ENCODE data around the gene PARVA.

Gene PARVA

GRCh38 chr11:12377824-12378593 is 638 bp downstream of the PARVA start:
- Histone ChIP-seq H3K9me3 (ENCODE audit: control insufficient read depth, insufficient read depth, low read length) (no peaks in the 10 kb centered on the region), H3K27ac (ENCODE audit: low read depth, low read length) (peak overlapping the region; percentile 93), H3K4me3 (ENCODE audit: low read depth, low read length) (peak overlapping the region; percentile 81), H3K9ac (ENCODE audit: low read depth, low read length) (peak overlapping the region; percentile 82), H3K4me1 (ENCODE audit: control insufficient read depth, insufficient read depth, low read length) (peaks cover 13% of the 10 kb centered on the region), H3K36me3 (ENCODE audit: control insufficient read depth, insufficient read depth, low read length) (no peaks in the 10 kb centered on the region), H3K27me3 (ENCODE audit: control insufficient read depth, insufficient read depth, low read length) (peaks cover 21% of the 10 kb centered on the region)

GRCh38 chr11:12380565-12381325 is 3.4 kb downstream of the PARVA start:
- no peak overlapping the region for H3K27ac ChIP-seq (ENCODE audit: low read depth, low read length)
- no peaks in the 10 kb centered on the region for H3K9me3 ChIP-seq (ENCODE audit: control insufficient read depth, insufficient read depth, low read length)
- peaks cover 12% of the 10 kb centered on the region for H3K27me3 ChIP-seq (ENCODE audit: control insufficient read depth, insufficient read depth, low read length)
- no peak overlapping the region for H3K4me3 ChIP-seq (ENCODE audit: low read depth, low read length)
- H3K9ac ChIP-seq (ENCODE audit: low read depth, low read length) = no peak overlapping the region
- H3K4me1 ChIP-seq (ENCODE audit: control insufficient read depth, insufficient read depth, low read length) = peaks cover 13% of the 10 kb centered on the region
- H3K36me3 ChIP-seq (ENCODE audit: control insufficient read depth, insufficient read depth, low read length) = no peaks in the 10 kb centered on the region

- Histone ChIP-seq H3K27me3 (ENCODE audit: control insufficient read depth, insufficient read depth, low read length) (peaks cover 1% of the 10 kb centered on the region), H3K9ac (ENCODE audit: low read depth, low read length) (no peak overlapping the region), H3K36me3 (ENCODE audit: control insufficient read depth, insufficient read depth, low read length) (no peaks in the 10 kb centered on the region), H3K4me3 (ENCODE audit: low read depth, low read length) (no peak overlapping the region), H3K27ac (ENCODE audit: low read depth, low read length) (no peak overlapping the region), H3K9me3 (ENCODE audit: control insufficient read depth, insufficient read depth, low read length) (no peaks in the 10 kb centered on the region), H3K4me1 (ENCODE audit: control insufficient read depth, insufficient read depth, low read length) (peaks cover 9% of the 10 kb centered on the region; the same call in 1 of the 2 replicates)
Observed at GRCh38 chr11:12381875-12382274, 4.5 kb downstream of the PARVA start.

- Histone ChIP-seq H3K4me1 (ENCODE audit: control insufficient read depth, insufficient read depth, low read length) (peaks cover 8% of the 10 kb centered on the region; the same call in 1 of the 2 replicates), H3K9ac (ENCODE audit: low read depth, low read length) (no peak overlapping the region), H3K36me3 (ENCODE audit: control insufficient read depth, insufficient read depth, low read length) (no peaks in the 10 kb centered on the region), H3K27me3 (ENCODE audit: control insufficient read depth, insufficient read depth, low read length) (no peaks in the 10 kb centered on the region), H3K9me3 (ENCODE audit: control insufficient read depth, insufficient read depth, low read length) (no peaks in the 10 kb centered on the region), H3K4me3 (ENCODE audit: low read depth, low read length) (no peak overlapping the region), H3K27ac (ENCODE audit: low read depth, low read length) (no peak overlapping the region)
Observed at GRCh38 chr11:12382451-12382850, 5.1 kb downstream of the PARVA start.

GRCh38 chr11:12386309-12386708 is 8.9 kb downstream of the PARVA start:
- H3K27ac ChIP-seq (ENCODE audit: low read depth, low read length) = no peak overlapping the region
- H3K4me3 ChIP-seq (ENCODE audit: low read depth, low read length) = no peak overlapping the region
- no peak overlapping the region for H3K9ac ChIP-seq (ENCODE audit: low read depth, low read length)
- H3K4me1 ChIP-seq (ENCODE audit: control insufficient read depth, insufficient read depth, low read length) = no peaks in the 10 kb centered on the region
- no peaks in the 10 kb centered on the region for H3K27me3 ChIP-seq (ENCODE audit: control insufficient read depth, insufficient read depth, low read length)
- H3K9me3 ChIP-seq (ENCODE audit: control insufficient read depth, insufficient read depth, low read length) = no peaks in the 10 kb centered on the region
- H3K36me3 ChIP-seq (ENCODE audit: control insufficient read depth, insufficient read depth, low read length) = no peaks in the 10 kb centered on the region

GRCh38 chr11:12386745-12387144 is 9.4 kb downstream of the PARVA start:
- H3K36me3 ChIP-seq (ENCODE audit: control insufficient read depth, insufficient read depth, low read length) = no peaks in the 10 kb centered on the region
- H3K27me3 ChIP-seq (ENCODE audit: control insufficient read depth, insufficient read depth, low read length) = no peaks in the 10 kb centered on the region
- H3K9me3 ChIP-seq (ENCODE audit: control insufficient read depth, insufficient read depth, low read length) = no peaks in the 10 kb centered on the region
- no peak overlapping the region for H3K4me3 ChIP-seq (ENCODE audit: low read depth, low read length)
- no peaks in the 10 kb centered on the region for H3K4me1 ChIP-seq (ENCODE audit: control insufficient read depth, insufficient read depth, low read length)
- H3K27ac ChIP-seq (ENCODE audit: low read depth, low read length) = no peak overlapping the region
- no peak overlapping the region for H3K9ac ChIP-seq (ENCODE audit: low read depth, low read length)

- no peaks in the 10 kb centered on the region for H3K36me3 ChIP-seq (ENCODE audit: control insufficient read depth, insufficient read depth, low read length)
- H3K4me3 ChIP-seq (ENCODE audit: low read depth, low read length) = no peak overlapping the region
- H3K27me3 ChIP-seq (ENCODE audit: control insufficient read depth, insufficient read depth, low read length) = no peaks in the 10 kb centered on the region
- no peak overlapping the region for H3K27ac ChIP-seq (ENCODE audit: low read depth, low read length)
- H3K9me3 ChIP-seq (ENCODE audit: control insufficient read depth, insufficient read depth, low read length) = 0 out of 2 replicates have a peak, but pooled peaks cover 1% of the 10 kb centered on the region
- no peaks in the 10 kb centered on the region for H3K4me1 ChIP-seq (ENCODE audit: control insufficient read depth, insufficient read depth, low read length)
- H3K9ac ChIP-seq (ENCODE audit: low read depth, low read length) = no peak overlapping the region
Observed at GRCh38 chr11:12388173-12388572, 10.8 kb downstream of the PARVA start.

- H3K9me3 ChIP-seq (ENCODE audit: control insufficient read depth, insufficient read depth, low read length) = 0 out of 2 replicates have a peak, but pooled peaks cover 3% of the 10 kb centered on the region
- H3K9ac ChIP-seq (ENCODE audit: low read depth, low read length) = no peak overlapping the region
- H3K4me1 ChIP-seq (ENCODE audit: control insufficient read depth, insufficient read depth, low read length) = no peaks in the 10 kb centered on the region
- no peaks in the 10 kb centered on the region for H3K27me3 ChIP-seq (ENCODE audit: control insufficient read depth, insufficient read depth, low read length)
- no peak overlapping the region for H3K4me3 ChIP-seq (ENCODE audit: low read depth, low read length)
- H3K36me3 ChIP-seq (ENCODE audit: control insufficient read depth, insufficient read depth, low read length) = no peaks in the 10 kb centered on the region
- no peak overlapping the region for H3K27ac ChIP-seq (ENCODE audit: low read depth, low read length)
Observed at GRCh38 chr11:12388939-12389670, 11.7 kb downstream of the PARVA start.

GRCh38 chr11:12389676-12390657 is 12.6 kb downstream of the PARVA start:
- no peak overlapping the region for H3K9ac ChIP-seq (ENCODE audit: low read depth, low read length)
- H3K9me3 ChIP-seq (ENCODE audit: control insufficient read depth, insufficient read depth, low read length) = 0 out of 2 replicates have a peak, but pooled peaks cover 3% of the 10 kb centered on the region
- H3K27ac ChIP-seq (ENCODE audit: low read depth, low read length) = no peak overlapping the region

GRCh38 chr11:12390687-12391110 is 13.3 kb downstream of the PARVA start:
- Histone ChIP-seq H3K4me3 (ENCODE audit: low read depth, low read length) (no peak overlapping the region), H3K9me3 (ENCODE audit: control insufficient read depth, insufficient read depth, low read length) (peaks cover 7% of the 10 kb centered on the region), H3K27me3 (ENCODE audit: control insufficient read depth, insufficient read depth, low read length) (no peaks in the 10 kb centered on the region), H3K9ac (ENCODE audit: low read depth, low read length) (no peak overlapping the region), H3K36me3 (ENCODE audit: control insufficient read depth, insufficient read depth, low read length) (no peaks in the 10 kb centered on the region), H3K27ac (ENCODE audit: low read depth, low read length) (no peak overlapping the region), H3K4me1 (ENCODE audit: control insufficient read depth, insufficient read depth, low read length) (no peaks in the 10 kb centered on the region)

More at GRCh38 chr11:12389676-12390657, 12.6 kb downstream of the PARVA start:
- H3K36me3 ChIP-seq (ENCODE audit: control insufficient read depth, insufficient read depth, low read length) = no peaks in the 10 kb centered on the region
- H3K27me3 ChIP-seq (ENCODE audit: control insufficient read depth, insufficient read depth, low read length) = no peaks in the 10 kb centered on the region
- no peaks in the 10 kb centered on the region for H3K4me1 ChIP-seq (ENCODE audit: control insufficient read depth, insufficient read depth, low read length)
- no peak overlapping the region for H3K4me3 ChIP-seq (ENCODE audit: low read depth, low read length)
